ENCODE results near the gene NTS.

The NTS gene

DNA sequence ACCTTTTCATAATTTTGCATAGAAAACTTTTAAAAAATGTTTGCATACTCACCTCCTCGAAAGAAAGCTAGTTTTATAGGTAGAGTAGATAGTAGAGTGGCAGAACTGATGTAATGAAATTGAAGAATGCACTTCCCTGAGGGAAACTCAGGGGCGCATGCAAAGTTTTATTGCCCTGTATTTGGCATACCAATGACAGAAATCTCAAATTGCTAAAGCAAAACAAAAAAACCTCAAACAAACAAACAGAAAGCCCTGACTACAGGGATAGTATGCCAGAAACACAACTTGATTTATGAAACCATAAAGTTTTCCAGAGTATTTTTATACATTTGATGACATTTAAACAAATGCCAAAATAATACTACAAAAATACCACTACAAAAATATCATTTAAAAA, 39.7 kb upstream of the NTS start:
- no peak overlapping the region for H3K4me3 ChIP-seq (replicated peaks; ENCODE audit: low read depth, low read length)
- TF ChIP-seq, protein P1, sequence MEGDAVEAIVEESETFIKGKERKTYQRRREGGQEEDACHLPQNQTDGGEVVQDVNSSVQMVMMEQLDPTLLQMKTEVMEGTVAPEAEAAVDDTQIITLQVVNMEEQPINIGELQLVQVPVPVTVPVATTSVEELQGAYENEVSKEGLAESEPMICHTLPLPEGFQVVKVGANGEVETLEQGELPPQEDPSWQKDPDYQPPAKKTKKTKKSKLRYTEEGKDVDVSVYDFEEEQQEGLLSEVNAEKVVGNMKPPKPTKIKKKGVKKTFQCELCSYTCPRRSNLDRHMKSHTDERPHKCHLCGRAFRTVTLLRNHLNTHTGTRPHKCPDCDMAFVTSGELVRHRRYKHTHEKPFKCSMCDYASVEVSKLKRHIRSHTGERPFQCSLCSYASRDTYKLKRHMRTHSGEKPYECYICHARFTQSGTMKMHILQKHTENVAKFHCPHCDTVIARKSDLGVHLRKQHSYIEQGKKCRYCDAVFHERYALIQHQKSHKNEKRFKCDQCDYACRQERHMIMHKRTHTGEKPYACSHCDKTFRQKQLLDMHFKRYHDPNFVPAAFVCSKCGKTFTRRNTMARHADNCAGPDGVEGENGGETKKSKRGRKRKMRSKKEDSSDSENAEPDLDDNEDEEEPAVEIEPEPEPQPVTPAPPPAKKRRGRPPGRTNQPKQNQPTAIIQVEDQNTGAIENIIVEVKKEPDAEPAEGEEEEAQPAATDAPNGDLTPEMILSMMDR (IDR thresholded peaks at IDR 0.05; ENCODE audit: low read depth, low read length, missing control alignments), result no peak
- DNase-seq (ENCODE audit: extremely low read depth, low read depth), result no peak

DNA sequence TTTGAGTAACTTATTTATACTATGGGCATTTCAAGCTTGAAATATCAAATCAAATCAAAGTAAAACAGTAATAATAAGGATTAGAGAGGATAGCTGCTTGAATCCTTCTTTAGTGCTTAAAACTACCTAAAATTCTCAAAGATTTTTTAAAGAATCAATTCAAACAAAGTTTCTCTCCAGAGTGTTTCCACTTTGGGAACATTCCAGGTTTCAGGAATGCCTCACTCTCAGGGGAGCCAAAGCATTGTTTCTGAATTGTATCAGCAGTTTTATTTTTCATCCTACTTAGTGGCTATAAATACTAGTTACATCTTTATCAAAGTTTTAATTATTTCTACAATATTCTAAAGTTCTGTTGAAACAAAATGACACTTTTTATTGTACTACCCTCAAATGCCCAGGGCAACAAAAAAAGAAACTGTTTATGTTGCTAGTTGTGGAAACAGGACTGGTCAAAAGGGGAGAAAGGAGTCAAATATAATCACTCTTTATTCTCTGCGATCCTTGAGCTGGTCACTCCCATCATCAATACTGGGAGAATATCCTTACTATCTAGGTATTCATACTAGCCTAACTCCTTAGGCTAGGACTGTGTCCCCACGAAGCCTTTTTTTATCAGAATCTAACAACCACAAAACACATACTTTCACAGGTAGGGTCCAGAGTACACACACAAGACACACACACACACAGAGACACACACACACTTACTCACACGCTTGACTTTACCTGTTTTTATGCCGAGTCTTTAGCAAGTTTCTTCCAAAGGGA, 38.5 kb upstream of the NTS start:
- no peak overlapping the region for H3K4me3 ChIP-seq (replicated peaks; ENCODE audit: low read depth, low read length)
- TF ChIP-seq, protein P1 (IDR thresholded peaks at IDR 0.05; ENCODE audit: low read depth, low read length, missing control alignments), result no peak
- DNase-seq (ENCODE audit: extremely low read depth, low read depth), result no peak

DNA sequence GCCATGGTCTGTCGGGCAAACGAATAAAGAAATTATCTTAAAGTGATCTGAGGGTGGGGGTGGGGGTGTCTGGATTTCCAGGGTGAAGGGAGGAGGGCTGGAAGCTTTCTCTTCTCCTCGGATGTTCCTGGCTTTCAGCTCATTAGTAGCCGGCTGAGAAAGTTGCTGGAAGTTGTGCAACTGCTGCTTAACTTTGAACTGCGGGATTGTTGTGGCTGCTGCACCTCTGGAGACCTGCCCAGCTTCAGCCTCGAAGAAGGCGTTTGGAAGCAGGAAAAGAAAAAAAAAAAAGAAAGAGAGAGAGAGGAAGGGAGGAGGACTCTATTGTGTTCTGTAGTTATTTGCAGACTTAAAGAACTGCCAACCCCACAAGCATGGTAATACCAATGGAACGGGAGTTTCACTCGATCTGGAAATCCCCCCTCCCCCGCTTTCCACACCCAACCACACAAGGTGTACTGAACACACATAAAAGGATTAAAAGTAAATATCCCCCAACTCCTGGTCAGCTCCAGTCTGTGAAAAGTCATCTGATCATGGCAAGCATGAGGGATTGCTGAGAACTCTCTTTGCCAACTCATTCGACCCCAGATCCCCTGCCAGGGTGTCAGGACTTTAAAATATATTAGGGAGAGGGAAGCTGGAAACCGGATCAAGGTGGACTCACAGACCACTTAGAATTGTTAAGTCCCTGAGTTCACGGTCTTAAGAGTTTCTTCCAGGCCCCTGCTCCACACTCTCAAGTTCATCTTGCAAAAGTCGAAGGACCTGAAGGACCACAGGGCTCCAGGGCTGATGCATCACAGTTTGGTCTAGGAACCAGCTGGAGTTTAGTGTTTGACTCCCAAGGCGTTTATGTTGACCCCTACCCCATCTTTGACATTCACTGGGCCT, 37.7 kb upstream of the NTS start, which contains the start of gene RASSF9:
Gene RASSF9, minus strand, starts transcription at position 213 of the 894 bp plus-strand sequence. Its CDS starts 208 bp downstream, at position 5.
- TF ChIP-seq, protein P1 (IDR thresholded peaks at IDR 0.05; ENCODE audit: low read depth, low read length, missing control alignments), result no peak
- no peak for DNase-seq (ENCODE audit: extremely low read depth, low read depth)
- no peak within 1 kb of the TSS for H3K4me3 ChIP-seq (replicated peaks; ENCODE audit: low read depth, low read length)

DNA sequence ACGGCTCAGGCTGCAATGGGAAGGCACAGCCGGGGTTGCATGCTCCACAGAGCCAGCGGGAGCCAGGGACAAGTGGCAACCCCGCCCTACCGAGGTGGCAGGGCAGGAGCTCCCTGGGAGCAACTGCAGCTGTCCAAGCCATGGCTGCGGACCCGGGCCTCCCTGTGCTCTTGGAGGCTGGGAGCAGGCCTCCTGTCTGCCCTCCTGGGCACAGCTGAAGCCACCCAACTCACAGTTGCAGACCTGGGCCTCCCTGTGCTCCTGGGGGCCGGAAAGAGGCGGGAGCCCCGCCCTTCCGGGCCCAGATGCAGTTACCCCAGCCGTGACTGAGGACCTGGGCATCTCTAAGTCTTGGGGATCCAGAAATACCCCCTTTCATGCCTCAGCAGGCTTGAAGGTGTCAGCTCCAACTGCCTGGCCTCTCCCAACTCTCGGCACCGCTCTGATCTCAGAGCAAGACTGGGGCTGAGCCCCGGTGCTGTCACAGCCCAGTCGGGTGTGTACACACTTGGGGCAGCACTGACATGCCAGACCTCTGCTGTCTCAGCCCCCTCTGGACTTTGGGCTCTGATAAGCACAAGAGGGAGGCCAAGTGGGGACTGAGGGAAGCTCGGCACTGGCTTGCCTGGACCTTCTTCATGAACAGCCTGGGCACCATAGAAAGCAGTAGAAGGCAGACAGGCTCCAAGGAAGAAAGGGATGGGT, 30.3 kb upstream of the NTS start:
- no peak for DNase-seq (ENCODE audit: extremely low read depth, low read depth)
- TF ChIP-seq, protein P1 (IDR thresholded peaks at IDR 0.05; ENCODE audit: low read depth, low read length, missing control alignments), result no peak
- no peak overlapping the region for H3K4me3 ChIP-seq (replicated peaks; ENCODE audit: low read depth, low read length)

DNA sequence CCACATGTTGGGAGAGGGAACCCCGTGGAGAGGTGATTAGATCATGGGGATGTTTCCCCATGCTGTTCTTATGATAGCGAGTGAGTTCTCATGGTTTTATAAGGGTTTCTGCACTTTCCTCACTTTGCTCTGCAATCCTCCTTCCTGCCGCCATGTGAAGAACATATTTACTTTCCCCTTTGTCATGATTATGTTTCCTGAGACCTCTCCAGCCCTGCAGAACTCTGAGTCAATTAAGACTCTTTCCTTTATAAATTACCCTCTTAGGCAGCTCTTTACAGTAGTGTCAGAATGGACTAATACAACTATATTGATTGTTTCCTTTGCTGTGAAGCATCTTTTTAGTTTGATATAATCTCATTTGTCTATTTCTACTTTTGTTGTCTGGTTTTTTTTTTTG, 24.8 kb upstream of the NTS start:
- TF ChIP-seq, protein P1 (IDR thresholded peaks at IDR 0.05; ENCODE audit: low read depth, low read length, missing control alignments), result no peak

DNA sequence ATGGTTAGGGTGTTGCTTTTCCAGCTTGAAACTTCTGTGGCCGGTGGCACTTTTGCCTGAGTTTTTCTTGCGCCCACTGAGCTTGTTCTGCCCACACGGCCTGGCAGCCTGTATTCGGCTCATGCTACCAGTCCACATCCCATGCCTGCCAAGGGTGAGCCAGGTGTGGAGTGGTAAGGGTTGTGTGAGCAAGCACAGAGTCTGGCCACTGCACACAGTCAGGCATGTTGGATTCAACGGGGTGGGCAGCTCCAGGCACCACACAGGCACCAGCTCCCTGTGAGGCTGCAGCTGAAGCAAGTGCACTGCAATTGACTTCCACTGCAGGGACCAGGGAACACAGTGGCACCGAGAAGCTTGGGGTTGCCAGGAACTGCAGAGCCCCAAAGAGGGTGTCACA, 18.8 kb upstream of the NTS start:
- TF ChIP-seq, protein P1 (IDR thresholded peaks at IDR 0.05; ENCODE audit: low read depth, low read length, missing control alignments), result no peak
- DNase-seq (ENCODE audit: extremely low read depth, low read depth), result no peak
- no peak overlapping the region for H3K4me3 ChIP-seq (replicated peaks; ENCODE audit: low read depth, low read length)

More for the DNA sequence above, 24.8 kb upstream of the NTS start:
- DNase-seq (ENCODE audit: extremely low read depth, low read depth), result no peak
- no peak overlapping the region for H3K4me3 ChIP-seq (replicated peaks; ENCODE audit: low read depth, low read length)

Measured in HFF-Myc (cell line).